HG03354 (cell line): ENCODE results near the gene BCOR.

Experiments used
- ATAC-seq: cut with Tn5 transposase; IDR thresholded peaks from one replicate; pipeline ENCODE4 v1.9.1; 2021; ENCODE audit warnings: mild to moderate bottlenecking; ENCODE audit not compliant: unreplicated experiment, poor library complexity, severe bottlenecking

Gene BCOR

GRCh38 chrX:40100537-40101429 is 3.0 kb upstream of the BCOR start:
- ATAC-seq = no peak

GRCh38 chrX:40100141-40100536 is 2.4 kb upstream of the BCOR start:
- ATAC-seq = no peak

GRCh38 chrX:40099055-40099958 is 1.5 kb upstream of the BCOR start:
- ATAC-seq = peak; percentile 49

GRCh38 chrX:40098264-40099054 is 701 bp upstream of the BCOR start:
- ATAC-seq = peak; percentile 44

GRCh38 chrX:40097141-40097503 is 636 bp downstream of the BCOR start:
- peak; percentile 1 for ATAC-seq

- no peak for ATAC-seq
These were observed 1.2 kb downstream of the BCOR start for GRCh38 chrX:40096395-40097091.

- no peak for ATAC-seq
These were observed 2.0 kb downstream of the BCOR start for GRCh38 chrX:40095583-40096394.

- ATAC-seq = no peak
These were observed 2.7 kb downstream of the BCOR start for GRCh38 chrX:40094900-40095582.

- ATAC-seq = no peak
These were observed 3.5 kb downstream of the BCOR start for GRCh38 chrX:40094041-40094899.

- no peak for ATAC-seq
These were observed 4.2 kb downstream of the BCOR start for GRCh38 chrX:40093586-40093985.

GRCh38 chrX:40092808-40093435 is 4.8 kb downstream of the BCOR start:
- ATAC-seq = no peak

- no peak for ATAC-seq
These were observed 5.9 kb downstream of the BCOR start for GRCh38 chrX:40091691-40092421.

- no peak for ATAC-seq
These were observed 6.8 kb downstream of the BCOR start for GRCh38 chrX:40090961-40091360.

- no peak for ATAC-seq
These were observed 7.5 kb downstream of the BCOR start for GRCh38 chrX:40090050-40090804.

GRCh38 chrX:40088803-40089540 is 8.8 kb downstream of the BCOR start:
- no peak for ATAC-seq
